H9 (cell line): ENCODE results near the gene ADORA1. TPM values are rescaled to one million over a fixed set of nuclear protein-coding genes. Genes with fewer than 3 reads are reported as not detected.
A peak's percentile ranks its signal among the peaks of the same experiment; 100 is the strongest.

Experiments
- DNase-seq: peaks from one replicate; pipeline ENCODE4 v3.0.0-alpha.2; 2017
- H2AFZ ChIP-seq: one replicate; pipeline ENCODE4 v1.6.1; 2013; ENCODE audit warnings: mild to moderate bottlenecking, low read length, control low read depth, moderate library complexity
- H2AK5ac ChIP-seq: 2 replicates; pipeline ENCODE4 v1.6.1; 2013; ENCODE audit warnings: low read length, control low read depth, mixed read lengths; ENCODE audit not compliant: insufficient read length
- H2BK120ac ChIP-seq: one replicate; pipeline ENCODE4 v1.6.1; 2013; ENCODE audit warnings: low read depth, mild to moderate bottlenecking, low read length, control low read depth, inconsistent platforms; ENCODE audit not compliant: poor library complexity, severe bottlenecking
- H2BK12ac ChIP-seq: 2 replicates; pipeline ENCODE4 v1.6.1; 2013; ENCODE audit warnings: low read length, control low read depth, mixed read lengths, low read depth; ENCODE audit not compliant: insufficient read length
- H2BK15ac ChIP-seq: 2 replicates; pipeline ENCODE4 v1.6.1; 2013; ENCODE audit warnings: low read depth, low read length, control low read depth
- H2BK20ac ChIP-seq: one replicate; pipeline ENCODE4 v1.6.1; 2013; ENCODE audit warnings: low read depth, mild to moderate bottlenecking, low read length, control low read depth, inconsistent platforms; ENCODE audit not compliant: poor library complexity, severe bottlenecking
- H2BK5ac ChIP-seq: 2 replicates; pipeline ENCODE4 v1.6.1; 2013; ENCODE audit warnings: low read length, control low read depth, mixed read lengths; ENCODE audit not compliant: insufficient read length
- H3K14ac ChIP-seq: 2 replicates; pipeline ENCODE4 v1.6.1; 2013; ENCODE audit warnings: low read length, control low read depth; ENCODE audit not compliant: insufficient read depth
- H3K18ac ChIP-seq: 2 replicates; pipeline ENCODE4 v1.6.1; 2013; ENCODE audit warnings: low read depth, mild to moderate bottlenecking, mixed read lengths, low read length, control low read depth; ENCODE audit not compliant: insufficient read length
- H3K23ac ChIP-seq: 2 replicates; pipeline ENCODE4 v1.6.1; 2013; ENCODE audit warnings: low read length, control low read depth, mixed read lengths, low read depth; ENCODE audit not compliant: insufficient read length
- H3K23me2 ChIP-seq: 2 replicates; pipeline ENCODE4 v1.6.1; 2013; ENCODE audit warnings: low read depth, mild to moderate bottlenecking, mixed read lengths, low read length, control low read depth; ENCODE audit not compliant: insufficient read length, poor library complexity, severe bottlenecking
- H3K27ac ChIP-seq: 2 replicates; pipeline ENCODE4 v1.5.1; 2013; ENCODE audit warnings: low read length, control low read depth, mixed read lengths, low read depth; ENCODE audit not compliant: insufficient read length
- H3K27me3 ChIP-seq: 2 replicates; pipeline ENCODE4 v1.6.1; 2013; ENCODE audit warnings: low read length, control low read depth, inconsistent platforms; ENCODE audit not compliant: insufficient read depth
- H3K4ac ChIP-seq: 2 replicates; pipeline ENCODE4 v1.6.1; 2013; ENCODE audit warnings: low read depth, mild to moderate bottlenecking, control low read depth, inconsistent platforms, low read length, moderate library complexity
- H3K4me1 ChIP-seq: 2 replicates; pipeline ENCODE4 v1.6.1; 2013; ENCODE audit warnings: low read length, control low read depth, inconsistent platforms; ENCODE audit not compliant: insufficient read depth
- H3K4me2 ChIP-seq: 2 replicates; pipeline ENCODE4 v1.6.1; 2013; ENCODE audit warnings: low read length, control low read depth, mixed read lengths; ENCODE audit not compliant: insufficient read length, insufficient read depth
- H3K56ac ChIP-seq: 2 replicates; pipeline ENCODE4 v1.6.1; 2013; ENCODE audit warnings: low read depth, mild to moderate bottlenecking, mixed read lengths, low read length, control low read depth; ENCODE audit not compliant: insufficient read length
- H3K79me1 ChIP-seq: 2 replicates; pipeline ENCODE4 v1.6.1; 2013; ENCODE audit warnings: low read depth, mild to moderate bottlenecking, moderate library complexity, low read length, control low read depth, inconsistent platforms; ENCODE audit not compliant: insufficient read depth, poor library complexity, severe bottlenecking
- H3K79me2 ChIP-seq: 2 replicates; pipeline ENCODE4 v1.6.1; 2013; ENCODE audit warnings: low read length, control low read depth, inconsistent platforms; ENCODE audit not compliant: insufficient read depth
- H3K9ac ChIP-seq: 2 replicates; pipeline ENCODE4 v1.6.1; 2013; ENCODE audit warnings: low read length, control low read depth, mixed read lengths; ENCODE audit not compliant: insufficient read length; ENCODE audit errors: extremely low read depth
- H3K9me3 ChIP-seq: one replicate; pipeline ENCODE4 v1.6.1; 2013; ENCODE audit warnings: low read depth, low read length, inconsistent platforms; ENCODE audit not compliant: control insufficient read depth
- H3T11ph ChIP-seq: one replicate; pipeline ENCODE4 v1.6.1; 2013; ENCODE audit warnings: mild to moderate bottlenecking, low read length, control low read depth, inconsistent platforms
- H4K20me1 ChIP-seq: one replicate; pipeline ENCODE4 v1.6.1; 2013; ENCODE audit not compliant: control insufficient read depth, insufficient read length, insufficient read depth
- H4K5ac ChIP-seq: 2 replicates; pipeline ENCODE4 v1.6.1; 2013; ENCODE audit warnings: low read depth, mild to moderate bottlenecking, mixed read lengths, low read length, control low read depth; ENCODE audit not compliant: insufficient read length
- H4K8ac ChIP-seq: replicated peaks from 2 replicates; pipeline ENCODE4 v1.6.1; 2013; ENCODE audit warnings: low read length, control low read depth, mixed read lengths, low read depth; ENCODE audit not compliant: insufficient read length
- H4K91ac ChIP-seq: 2 replicates; pipeline ENCODE4 v1.6.1; 2013; ENCODE audit warnings: low read depth, mild to moderate bottlenecking, moderate library complexity, mixed read lengths, low read length, control low read depth; ENCODE audit not compliant: insufficient read length
- H3K27ac Mint-ChIP-seq, 3 experiments: 2 replicates in 2 of 3; 3 replicates in 1 of 3; pipeline ENCODE4 v1.8.0; 2020 to 2021; ENCODE audit warnings: mixed read lengths in 3 of 3, mild to moderate bottlenecking in 1 of 3, moderate library complexity in 1 of 3
- H3K27me3 Mint-ChIP-seq: 2 replicates; pipeline ENCODE4 v1.8.0; 2021; ENCODE audit warnings: low read depth, mild to moderate bottlenecking, moderate library complexity, mixed read lengths
- H3K36me3 Mint-ChIP-seq, 3 experiments: 2 replicates in 2 of 3; 3 replicates in 1 of 3; pipeline ENCODE4 v1.8.0; 2020 to 2021; ENCODE audit warnings: low read depth in 3 of 3, mixed read lengths in 3 of 3; ENCODE audit not compliant: insufficient read depth in 1 of 3
- H3K4me1 Mint-ChIP-seq, 2 experiments: 2 replicates each; pipeline ENCODE4 v1.8.0; 2020; ENCODE audit warnings: mixed read lengths in 2 of 2
- H3K4me3 Mint-ChIP-seq, 2 experiments: 2 replicates in 1 of 2; 3 replicates in 1 of 2; pipeline ENCODE4 v1.8.0; 2020 to 2021; ENCODE audit warnings: mild to moderate bottlenecking in 2 of 2, mixed read lengths in 2 of 2, moderate library complexity in 1 of 2
- H3K9me3 Mint-ChIP-seq, 2 experiments: 2 replicates in 1 of 2; 3 replicates in 1 of 2; pipeline ENCODE4 v1.8.0; 2020; ENCODE audit warnings: mild to moderate bottlenecking in 2 of 2, mixed read lengths in 2 of 2, moderate library complexity in 1 of 2
- WGBS: extraction: QIAGEN DNeasy Blood & Tissue Kit; methylation state at CpG from one replicate; pipeline ENCODE4 v1.1.7; 2013; ENCODE audit warnings: missing lambda C conversion rate, low lambda C conversion rate, mixed read lengths; ENCODE audit not compliant: insufficient read length; ENCODE audit errors: extremely low coverage; 5-methylcytosine and 5-hydroxymethylcytosine counted together
- total RNA-seq: library from RNA; stranded (reverse); gene quantifications from 2 replicates; pipeline ENCODE4 v1.2.1, GENCODE V29; 2021
- TF ChIP-seq, protein P1 (sequence below): fragments of 200-600 bp; sonication (generic); conservative IDR thresholded peaks from 3 replicates; pipeline ENCODE4 v1.8.0; 2021; ENCODE audit warnings: antibody characterized with exemption, mild to moderate bottlenecking

Gene ADORA1
- total RNA-seq, 1 experiment from 2014 or later = 1.3 TPM

GRCh38 chr1:203085528-203086406 is 41.8 kb upstream of the ADORA1 start, which contains the start of gene MYOG:
TSS of gene MYOG (minus strand) at chr1:203086012. CDS start at chr1:203085961, 51 bp downstream.
- no peak within 1 kb of the TSS for H3T11ph ChIP-seq
- no peaks in the 10 kb centered on the region for H3K79me1 ChIP-seq
- no peak within 1 kb of the TSS for H3K4me2 ChIP-seq
- H3K4ac ChIP-seq = no peak within 1 kb of the TSS
- no peak within 1 kb of the TSS for H2BK20ac ChIP-seq
- H2BK15ac ChIP-seq = no peak within 1 kb of the TSS
- no peaks in the 10 kb centered on the region for H3K27me3 ChIP-seq
- no peaks in the 10 kb centered on the region for H3K36me3 Mint-ChIP-seq
- no peak within 1 kb of the TSS for H3K14ac ChIP-seq
- no peak within 1 kb of the TSS for H3K56ac ChIP-seq
- H3K4me1 Mint-ChIP-seq = peaks cover 52 to 61% of the 10 kb centered on the region in 2 experiments
- H4K20me1 ChIP-seq = peaks cover 3% of the 10 kb centered on the region
- WGBS = no CpG with 5 or more reads among the region's 36 CpGs
- H2BK12ac ChIP-seq = no peak within 1 kb of the TSS
- no peak within 1 kb of the TSS for H3K27ac ChIP-seq
- peaks cover 5% of the 10 kb centered on the region for H3K27me3 Mint-ChIP-seq
- TF ChIP-seq, protein P1, sequence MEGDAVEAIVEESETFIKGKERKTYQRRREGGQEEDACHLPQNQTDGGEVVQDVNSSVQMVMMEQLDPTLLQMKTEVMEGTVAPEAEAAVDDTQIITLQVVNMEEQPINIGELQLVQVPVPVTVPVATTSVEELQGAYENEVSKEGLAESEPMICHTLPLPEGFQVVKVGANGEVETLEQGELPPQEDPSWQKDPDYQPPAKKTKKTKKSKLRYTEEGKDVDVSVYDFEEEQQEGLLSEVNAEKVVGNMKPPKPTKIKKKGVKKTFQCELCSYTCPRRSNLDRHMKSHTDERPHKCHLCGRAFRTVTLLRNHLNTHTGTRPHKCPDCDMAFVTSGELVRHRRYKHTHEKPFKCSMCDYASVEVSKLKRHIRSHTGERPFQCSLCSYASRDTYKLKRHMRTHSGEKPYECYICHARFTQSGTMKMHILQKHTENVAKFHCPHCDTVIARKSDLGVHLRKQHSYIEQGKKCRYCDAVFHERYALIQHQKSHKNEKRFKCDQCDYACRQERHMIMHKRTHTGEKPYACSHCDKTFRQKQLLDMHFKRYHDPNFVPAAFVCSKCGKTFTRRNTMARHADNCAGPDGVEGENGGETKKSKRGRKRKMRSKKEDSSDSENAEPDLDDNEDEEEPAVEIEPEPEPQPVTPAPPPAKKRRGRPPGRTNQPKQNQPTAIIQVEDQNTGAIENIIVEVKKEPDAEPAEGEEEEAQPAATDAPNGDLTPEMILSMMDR = no peak
- no peak within 1 kb of the TSS for H3K4me3 Mint-ChIP-seq
- no peak within 1 kb of the TSS; a peak in 1 of 7 replicates for H3K27ac Mint-ChIP-seq
- no peak within 1 kb of the TSS for H2BK120ac ChIP-seq
- H4K8ac ChIP-seq = no peak within 1 kb of the TSS
- H4K5ac ChIP-seq = no peak within 1 kb of the TSS
- H3K23ac ChIP-seq = no peak within 1 kb of the TSS
- H4K91ac ChIP-seq = no peak within 1 kb of the TSS
- H2AFZ ChIP-seq = no peak within 1 kb of the TSS
- no peak within 1 kb of the TSS for H2AK5ac ChIP-seq
- H3K9me3 Mint-ChIP-seq = no peaks in the 10 kb centered on the region
- no peaks in the 10 kb centered on the region for H3K9me3 ChIP-seq
- H3K18ac ChIP-seq = no peak within 1 kb of the TSS
- no peak within 1 kb of the TSS for H3K9ac ChIP-seq
- peak; percentile 22 for DNase-seq
- peaks cover 9% of the 10 kb centered on the region for H3K4me1 ChIP-seq
- no peak within 1 kb of the TSS for H2BK5ac ChIP-seq
- no peaks in the 10 kb centered on the region for H3K23me2 ChIP-seq
- no peaks in the 10 kb centered on the region for H3K79me2 ChIP-seq
